PFSK-1 (cell line): Measurements from ENCODE around the gene TLR2.

Experiments
- POLR2AphosphoS5 ChIP-seq: IDR thresholded peaks from 2 replicates; pipeline ENCODE4 v1.6.1; 2012; ENCODE audit warnings: low read depth, mild to moderate bottlenecking, control low read depth, low read length, moderate library complexity
- TAF1 ChIP-seq: IDR thresholded peaks from 2 replicates; pipeline ENCODE4 v1.6.1; 2012; ENCODE audit warnings: low read length, control low read depth, borderline replicate concordance; ENCODE audit not compliant: insufficient read depth
- TF ChIP-seq, protein P1 (sequence below), 2 experiments: IDR thresholded peaks; 2 replicates each; pipeline versions ENCODE4 v1.6.1 to v1.8.0; 2011 to 2012; ENCODE audit warnings: low read depth in 2 of 2, low read length in 2 of 2, control low read depth in 1 of 2, inconsistent platforms in 1 of 2, mild to moderate bottlenecking in 1 of 2, moderate library complexity in 1 of 2; ENCODE audit not compliant: insufficient read depth in 1 of 2

DNA sequence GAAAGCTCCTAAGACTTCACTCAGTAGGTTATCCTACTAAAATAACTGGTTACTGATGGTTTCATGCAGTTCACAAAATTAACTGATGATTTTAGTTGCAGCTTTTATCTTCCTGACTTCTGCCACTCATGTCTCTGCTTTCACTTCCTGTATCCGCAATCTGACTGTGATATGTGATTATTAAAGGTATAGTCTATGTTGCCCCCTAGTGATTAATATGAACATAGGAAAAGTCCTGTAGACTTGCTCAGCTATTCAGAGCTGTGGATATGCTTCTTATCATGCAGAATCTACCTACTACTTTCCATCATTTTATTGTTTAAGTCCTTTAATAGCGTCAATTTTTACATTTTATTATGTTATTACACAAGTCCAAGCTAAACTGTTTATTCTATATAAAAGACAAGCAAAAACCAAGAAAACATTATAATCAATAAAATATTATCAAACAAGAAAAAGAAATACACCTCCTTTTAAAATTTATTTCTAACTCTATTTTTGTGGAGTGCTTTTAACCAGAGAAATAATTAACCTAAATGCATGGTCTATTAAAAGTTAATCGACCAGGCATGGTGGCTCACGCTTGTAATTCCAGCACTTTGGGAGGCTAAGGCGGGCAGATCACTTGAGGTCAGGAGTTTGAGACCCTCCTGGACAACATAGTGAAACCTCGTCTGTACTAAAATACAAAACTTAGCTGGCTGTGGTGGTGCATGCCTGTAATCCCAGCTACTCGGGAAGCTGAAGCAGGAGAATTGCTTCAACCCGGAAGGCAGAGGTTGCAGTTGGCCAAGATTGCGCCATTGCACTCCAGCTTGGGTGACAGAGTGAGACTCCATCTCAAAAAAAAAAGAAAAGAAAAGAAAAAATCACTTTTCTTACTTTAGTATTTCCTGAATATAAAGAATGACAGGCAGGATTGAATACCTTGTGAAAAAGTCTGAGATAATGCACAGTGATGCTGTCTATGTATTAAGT is 40.4 kb upstream of the TLR2 start:
- TF ChIP-seq, protein P1, sequence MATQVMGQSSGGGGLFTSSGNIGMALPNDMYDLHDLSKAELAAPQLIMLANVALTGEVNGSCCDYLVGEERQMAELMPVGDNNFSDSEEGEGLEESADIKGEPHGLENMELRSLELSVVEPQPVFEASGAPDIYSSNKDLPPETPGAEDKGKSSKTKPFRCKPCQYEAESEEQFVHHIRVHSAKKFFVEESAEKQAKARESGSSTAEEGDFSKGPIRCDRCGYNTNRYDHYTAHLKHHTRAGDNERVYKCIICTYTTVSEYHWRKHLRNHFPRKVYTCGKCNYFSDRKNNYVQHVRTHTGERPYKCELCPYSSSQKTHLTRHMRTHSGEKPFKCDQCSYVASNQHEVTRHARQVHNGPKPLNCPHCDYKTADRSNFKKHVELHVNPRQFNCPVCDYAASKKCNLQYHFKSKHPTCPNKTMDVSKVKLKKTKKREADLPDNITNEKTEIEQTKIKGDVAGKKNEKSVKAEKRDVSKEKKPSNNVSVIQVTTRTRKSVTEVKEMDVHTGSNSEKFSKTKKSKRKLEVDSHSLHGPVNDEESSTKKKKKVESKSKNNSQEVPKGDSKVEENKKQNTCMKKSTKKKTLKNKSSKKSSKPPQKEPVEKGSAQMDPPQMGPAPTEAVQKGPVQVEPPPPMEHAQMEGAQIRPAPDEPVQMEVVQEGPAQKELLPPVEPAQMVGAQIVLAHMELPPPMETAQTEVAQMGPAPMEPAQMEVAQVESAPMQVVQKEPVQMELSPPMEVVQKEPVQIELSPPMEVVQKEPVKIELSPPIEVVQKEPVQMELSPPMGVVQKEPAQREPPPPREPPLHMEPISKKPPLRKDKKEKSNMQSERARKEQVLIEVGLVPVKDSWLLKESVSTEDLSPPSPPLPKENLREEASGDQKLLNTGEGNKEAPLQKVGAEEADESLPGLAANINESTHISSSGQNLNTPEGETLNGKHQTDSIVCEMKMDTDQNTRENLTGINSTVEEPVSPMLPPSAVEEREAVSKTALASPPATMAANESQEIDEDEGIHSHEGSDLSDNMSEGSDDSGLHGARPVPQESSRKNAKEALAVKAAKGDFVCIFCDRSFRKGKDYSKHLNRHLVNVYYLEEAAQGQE (IDR thresholded peaks at IDR 0.05; ENCODE audit: insufficient read depth in 1 of 2, low read depth in 2 of 2, low read length in 2 of 2) = no peak
- TF ChIP-seq POLR2AphosphoS5 (no peak), TAF1 (no peak)
